ENCODE data around the gene NTN1.
"Not testable (repeated sequence)": the region's sequence is repeated elsewhere in the genome, so short reads cannot be mapped to it uniquely, and the experiment has no call there.

Gene NTN1

GRCh38 chr17:9253308-9253707 lies 232.0 kb downstream of the NTN1 start:
- TF ChIP-seq POU2F2 (IDR thresholded peaks at IDR 0.05; ENCODE audit: low read depth, low read length) (no peak), PAX5 (IDR thresholded peaks at IDR 0.05; ENCODE audit: insufficient read depth, low read length, severe bottlenecking) (no peak), POLR2A (IDR thresholded peaks at IDR 0.05; ENCODE audit: low read depth, low read length) (no peak), SPI1 (IDR thresholded peaks at IDR 0.05; ENCODE audit: low read depth, low read length) (no peak), POLR2AphosphoS5 (IDR thresholded peaks at IDR 0.05; ENCODE audit: low read depth, low read length) (no peak), TAF1 (IDR thresholded peaks at IDR 0.05; ENCODE audit: low read depth, low read length) (no peak)
- FAIRE-seq = no peak
- DNase-seq (ENCODE audit: insufficient read length, low spot score) = no peak

DNA sequence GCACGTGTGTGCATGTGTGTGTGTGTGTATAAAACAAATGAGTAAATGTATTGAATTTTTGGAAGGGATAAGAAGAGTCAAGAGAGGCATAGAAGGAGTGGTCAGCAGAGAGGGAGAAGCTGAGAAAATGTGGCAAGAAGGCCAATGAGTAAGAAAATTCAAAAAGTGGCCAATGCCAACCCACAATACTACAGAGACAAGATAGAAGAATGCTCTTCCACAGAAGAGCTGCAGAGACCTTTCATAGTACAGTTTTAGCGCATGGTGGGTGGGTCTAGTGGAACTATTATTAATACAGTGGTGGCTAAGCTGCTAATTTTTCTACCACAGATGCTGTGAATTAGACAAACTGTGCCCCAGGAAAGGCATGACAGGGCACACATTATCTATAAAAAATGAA lies 233.5 kb downstream of the NTN1 start:
- no peak for FAIRE-seq
- TF ChIP-seq POLR2A (IDR thresholded peaks at IDR 0.05; ENCODE audit: low read depth, low read length) (no peak), PAX5 (IDR thresholded peaks at IDR 0.05; ENCODE audit: insufficient read depth, low read length, severe bottlenecking) (no peak), POU2F2 (IDR thresholded peaks at IDR 0.05; ENCODE audit: low read depth, low read length) (no peak), TAF1 (IDR thresholded peaks at IDR 0.05; ENCODE audit: low read depth, low read length) (no peak), SPI1 (IDR thresholded peaks at IDR 0.05; ENCODE audit: low read depth, low read length) (no peak)
- DNase-seq (ENCODE audit: insufficient read length, low spot score) = no peak

DNA sequence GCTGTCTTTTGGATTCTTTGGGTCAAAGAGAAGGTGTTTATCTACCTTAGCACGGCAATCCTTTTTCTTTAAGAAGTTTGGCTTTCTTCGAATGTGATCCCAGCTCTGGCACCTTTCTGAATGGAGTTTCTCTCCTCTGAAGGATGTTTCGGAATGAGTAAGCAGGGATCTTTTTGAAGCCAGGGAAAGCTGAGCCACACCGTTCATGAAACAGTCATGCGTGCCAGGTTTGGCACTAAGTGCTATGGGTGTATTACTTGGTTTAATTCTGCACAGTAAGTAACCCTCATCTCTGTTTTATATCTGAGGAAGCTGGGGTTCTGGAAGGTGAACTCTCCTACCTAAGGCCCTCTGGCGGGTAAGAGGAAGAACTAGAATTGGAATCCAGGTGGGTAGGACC lies 234.5 kb downstream of the NTN1 start:
- no peak for TF ChIP-seq PAX5 (IDR thresholded peaks at IDR 0.05; ENCODE audit: insufficient read depth, low read length, severe bottlenecking)
- TF ChIP-seq POLR2A (IDR thresholded peaks at IDR 0.05; ENCODE audit: low read depth, low read length) = no peak
- TF ChIP-seq TAF1 (IDR thresholded peaks at IDR 0.05; ENCODE audit: low read depth, low read length) = no peak
- TF ChIP-seq POU2F2 (IDR thresholded peaks at IDR 0.05; ENCODE audit: low read depth, low read length) = no peak
- FAIRE-seq = no peak
- no peak for DNase-seq (ENCODE audit: insufficient read length, low spot score)

DNA sequence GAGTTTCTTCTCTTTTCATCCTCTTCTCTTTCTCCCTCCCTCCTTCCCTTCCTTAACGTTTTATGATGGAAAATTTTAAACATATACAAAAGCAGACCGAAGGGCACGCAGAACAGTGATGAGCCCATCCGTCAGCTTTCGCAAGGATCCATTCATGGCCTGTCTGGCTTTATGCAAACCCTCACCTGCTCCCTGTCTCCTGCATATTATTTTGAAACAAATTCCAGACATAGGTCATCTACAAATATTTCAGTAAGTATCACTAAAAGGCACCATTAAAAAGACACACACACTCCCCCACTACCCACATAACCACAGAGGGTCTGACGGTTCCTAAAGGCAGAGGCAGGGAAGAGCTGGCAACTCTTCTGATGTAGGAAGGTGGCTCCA lies 235.0 kb downstream of the NTN1 start:
- no peak for TF ChIP-seq POU2F2 (IDR thresholded peaks at IDR 0.05; ENCODE audit: low read depth, low read length)
- no peak for TF ChIP-seq PAX5 (IDR thresholded peaks at IDR 0.05; ENCODE audit: insufficient read depth, low read length, severe bottlenecking)
- no peak for TF ChIP-seq SPI1 (IDR thresholded peaks at IDR 0.05; ENCODE audit: low read depth, low read length)
- TF ChIP-seq POLR2AphosphoS5 (IDR thresholded peaks at IDR 0.05; ENCODE audit: low read depth, low read length) = no peak
- no peak for TF ChIP-seq POLR2A (IDR thresholded peaks at IDR 0.05; ENCODE audit: low read depth, low read length)
- TF ChIP-seq TAF1 (IDR thresholded peaks at IDR 0.05; ENCODE audit: low read depth, low read length) = no peak
- DNase-seq (ENCODE audit: insufficient read length, low spot score) (no peak), FAIRE-seq (no peak)

- no peak for TF ChIP-seq PAX5 (IDR thresholded peaks at IDR 0.05; ENCODE audit: insufficient read depth, low read length, severe bottlenecking)
- TF ChIP-seq SPI1 (IDR thresholded peaks at IDR 0.05; ENCODE audit: low read depth, low read length) = no peak
- TF ChIP-seq POLR2A (IDR thresholded peaks at IDR 0.05; ENCODE audit: low read depth, low read length) = no peak
- TF ChIP-seq POU2F2 (IDR thresholded peaks at IDR 0.05; ENCODE audit: low read depth, low read length) = no peak
- no peak for TF ChIP-seq TAF1 (IDR thresholded peaks at IDR 0.05; ENCODE audit: low read depth, low read length)
- no peak for TF ChIP-seq POLR2AphosphoS5 (IDR thresholded peaks at IDR 0.05; ENCODE audit: low read depth, low read length)
- FAIRE-seq = no peak
- no peak for DNase-seq (ENCODE audit: insufficient read length, low spot score)
Measured at GRCh38 chr17:9256751-9257629, 235.7 kb downstream of the NTN1 start.

DNA sequence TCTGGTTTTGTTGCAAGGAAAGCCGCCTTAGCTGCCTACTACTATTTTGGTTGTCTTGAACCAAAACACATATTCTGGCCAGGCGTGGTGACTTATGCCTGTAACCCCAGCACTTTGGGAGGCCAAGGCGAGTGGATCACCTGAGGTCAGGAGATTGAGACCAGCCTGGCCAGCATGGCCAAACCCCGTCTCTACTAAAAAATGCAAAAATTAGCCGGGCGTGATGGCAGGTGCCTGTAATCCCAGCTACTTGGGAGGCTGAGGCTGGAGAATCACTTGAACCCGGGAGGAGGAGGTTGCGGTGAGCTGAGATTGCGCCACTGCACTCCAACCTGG lies 236.3 kb downstream of the NTN1 start:
- FAIRE-seq; DNase-seq (ENCODE audit: insufficient read length, low spot score): not testable (repeated sequence)

DNA sequence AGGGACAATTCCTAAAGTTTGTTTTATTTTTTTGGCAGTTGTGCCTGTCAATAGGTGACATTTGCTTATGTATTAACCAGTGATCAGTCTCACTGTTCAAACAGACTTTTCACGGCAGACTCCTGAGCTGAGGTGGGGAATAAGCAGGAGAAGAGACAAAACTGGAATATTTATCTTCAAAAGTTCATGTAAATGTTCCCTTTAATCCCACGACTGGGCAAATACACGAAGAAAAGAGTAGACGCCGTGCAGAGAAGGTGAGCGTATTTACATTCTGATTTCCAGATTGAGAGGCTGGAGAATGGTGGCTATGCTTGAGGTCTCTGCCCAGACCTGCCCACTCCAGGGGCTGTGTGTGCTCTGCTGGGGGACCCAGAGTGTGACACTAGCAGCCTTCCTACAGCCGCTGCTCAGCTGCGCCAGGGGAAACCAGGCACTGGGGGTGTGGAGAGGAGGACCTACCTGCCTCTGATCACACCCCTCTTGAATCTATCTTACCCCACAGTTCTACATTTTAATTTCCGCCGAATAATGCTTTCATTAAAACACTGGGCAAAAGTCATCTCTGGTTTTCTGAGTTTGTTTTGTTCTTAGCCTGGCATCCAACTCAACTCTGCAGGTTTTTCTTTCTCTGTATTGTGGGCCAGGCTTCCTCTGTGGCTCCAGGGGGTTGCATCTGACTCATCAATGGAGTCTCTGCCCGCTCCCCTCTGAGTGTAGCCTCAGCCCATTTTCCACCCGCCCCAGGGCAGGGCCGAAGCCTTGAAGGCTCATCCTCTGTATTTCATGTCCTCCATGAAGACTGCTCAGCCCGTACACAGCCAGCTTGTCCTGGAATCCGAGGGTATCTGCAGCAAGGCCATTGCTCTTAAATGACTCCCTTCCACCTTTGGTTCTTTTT lies 237.1 kb downstream of the NTN1 start:
- DNase-seq (ENCODE audit: insufficient read length, low spot score) (no peak), FAIRE-seq (no peak)
- TF ChIP-seq TAF1 (IDR thresholded peaks at IDR 0.05; ENCODE audit: low read depth, low read length) (no peak), POLR2A (IDR thresholded peaks at IDR 0.05; ENCODE audit: low read depth, low read length) (no peak), POU2F2 (IDR thresholded peaks at IDR 0.05; ENCODE audit: low read depth, low read length) (no peak), PAX5 (IDR thresholded peaks at IDR 0.05; ENCODE audit: insufficient read depth, low read length, severe bottlenecking) (no peak), POLR2AphosphoS5 (IDR thresholded peaks at IDR 0.05; ENCODE audit: low read depth, low read length) (no peak), SPI1 (IDR thresholded peaks at IDR 0.05; ENCODE audit: low read depth, low read length) (no peak)

- TF ChIP-seq SPI1 (IDR thresholded peaks at IDR 0.05; ENCODE audit: low read depth, low read length) = no peak
- TF ChIP-seq POLR2A (IDR thresholded peaks at IDR 0.05; ENCODE audit: low read depth, low read length) = no peak
- TF ChIP-seq PAX5 (IDR thresholded peaks at IDR 0.05; ENCODE audit: insufficient read depth, low read length, severe bottlenecking) = no peak
- TF ChIP-seq POU2F2 (IDR thresholded peaks at IDR 0.05; ENCODE audit: low read depth, low read length) = no peak
- no peak for DNase-seq (ENCODE audit: insufficient read length, low spot score)
- FAIRE-seq = no peak
Measured at GRCh38 chr17:9259419-9259818, 238.1 kb downstream of the NTN1 start.

DNA sequence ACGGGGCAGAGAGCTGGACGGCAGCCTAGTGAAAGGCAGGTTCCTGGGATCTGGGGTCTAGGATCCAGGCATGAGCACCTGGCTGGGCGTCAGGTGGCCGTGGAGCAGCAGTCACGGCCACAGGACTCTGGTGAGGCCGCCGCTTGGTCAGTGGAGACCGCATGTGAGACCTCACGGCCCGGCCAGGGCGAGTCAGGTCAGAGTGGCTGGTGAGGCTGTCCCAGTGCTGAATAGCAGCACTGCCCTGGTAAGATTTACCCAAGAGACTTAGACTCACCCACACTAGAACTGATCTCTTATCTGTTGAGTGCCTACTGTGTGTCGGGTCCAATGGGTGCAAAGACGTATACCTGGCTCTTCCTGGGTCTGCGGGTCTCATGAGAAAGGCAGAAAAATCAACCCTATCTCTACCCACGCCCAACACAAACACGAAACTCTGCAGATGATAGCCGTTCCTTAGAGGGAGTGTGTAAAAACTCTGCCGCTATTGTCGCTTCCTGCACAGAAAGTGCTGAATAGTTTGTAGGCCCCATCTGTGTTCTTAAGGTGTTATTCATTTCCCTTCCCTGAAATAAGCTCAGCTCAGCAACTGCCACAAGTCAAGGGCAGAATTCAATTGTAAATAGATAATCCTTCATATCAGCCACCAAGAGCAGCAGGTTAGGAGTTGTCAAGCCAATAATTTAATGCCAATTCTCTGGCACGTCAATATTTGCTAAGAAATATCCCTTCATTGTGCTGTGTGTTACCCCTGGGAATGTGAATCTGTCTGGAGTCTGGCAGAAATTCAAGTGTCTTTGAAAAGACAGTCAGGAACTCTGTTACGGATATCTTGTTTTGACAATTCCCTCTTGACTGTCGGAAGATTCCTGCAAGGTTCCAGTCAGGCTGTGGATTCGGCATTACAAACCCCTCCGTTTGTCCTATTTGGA lies 240.0 kb downstream of the NTN1 start:
- TF ChIP-seq POLR2AphosphoS5 (IDR thresholded peaks at IDR 0.05; ENCODE audit: low read depth, low read length) (no peak), SPI1 (IDR thresholded peaks at IDR 0.05; ENCODE audit: low read depth, low read length) (no peak), TAF1 (IDR thresholded peaks at IDR 0.05; ENCODE audit: low read depth, low read length) (no peak)
- FAIRE-seq (no peak), DNase-seq (ENCODE audit: insufficient read length, low spot score) (no peak)
